Osteoblast (primary cell): ENCODE measurements around the gene CNIH2. TPM values are rescaled to one million over a fixed set of nuclear protein-coding genes. Genes with fewer than 3 reads are reported as not detected.

Source experiments
- DNase-seq: peaks from one replicate; pipeline ENCODE4 v3.0.0; 2011; ENCODE audit warnings: low spot score, mixed read lengths; ENCODE audit not compliant: insufficient read length; ENCODE audit errors: missing footprints
- H2AFZ ChIP-seq: 2 replicates; pipeline ENCODE4 v1.6.0; 2011; ENCODE audit warnings: mild to moderate bottlenecking, low read length
- H3K27ac ChIP-seq: 2 replicates; pipeline ENCODE4 v1.5.1; 2011; ENCODE audit warnings: mild to moderate bottlenecking, low read depth, low read length, moderate library complexity
- H3K27me3 ChIP-seq: 2 replicates; pipeline ENCODE4 v1.6.0; 2012; ENCODE audit warnings: mild to moderate bottlenecking, control low read depth, inconsistent platforms, low read length, moderate library complexity; ENCODE audit not compliant: insufficient read depth
- H3K36me3 ChIP-seq: 2 replicates; pipeline ENCODE4 v1.5.1; 2011; ENCODE audit warnings: mild to moderate bottlenecking, low read length, control low read depth, moderate library complexity; ENCODE audit not compliant: insufficient read depth
- H3K4me1 ChIP-seq: 2 replicates; pipeline ENCODE4 v1.5.1; 2011; ENCODE audit warnings: mild to moderate bottlenecking, low read length, control low read depth, moderate library complexity; ENCODE audit not compliant: insufficient read depth
- H3K4me2 ChIP-seq: 2 replicates; pipeline ENCODE4 v1.6.0; 2011; ENCODE audit warnings: mild to moderate bottlenecking, low read length; ENCODE audit not compliant: insufficient read depth
- H3K4me3 ChIP-seq: fragments of 200-600 bp; sonication (generic); 3 replicates; pipeline ENCODE4 v1.5.1; 2012; ENCODE audit warnings: mild to moderate bottlenecking, low read length, inconsistent platforms; ENCODE audit not compliant: insufficient read depth
- H3K79me2 ChIP-seq: 2 replicates; pipeline ENCODE4 v1.6.0; 2012; ENCODE audit warnings: mild to moderate bottlenecking, low read length, control low read depth, inconsistent platforms; ENCODE audit not compliant: insufficient read depth
- H3K9me3 ChIP-seq: 2 replicates; pipeline ENCODE4 v1.5.1; 2011; ENCODE audit warnings: low read depth, low read length, control low read depth
- H4K20me1 ChIP-seq: 2 replicates; pipeline ENCODE4 v1.6.0; 2012; ENCODE audit warnings: mild to moderate bottlenecking, low read length, control low read depth; ENCODE audit not compliant: insufficient read depth
- total RNA-seq: library from RNA; depleted of rRNA; stranded (reverse); fragments of >200 nt; gene quantifications from 2 replicates; pipeline ENCODE4 v1.2.3, GENCODE V29; 2012
- TF ChIP-seq, protein P1 (sequence below): IDR thresholded peaks from 2 replicates; pipeline ENCODE4 v1.5.1; 2011; ENCODE audit warnings: mild to moderate bottlenecking, low read depth, low read length, moderate library complexity; ENCODE audit errors: extremely low read depth

The CNIH2 gene
- total RNA-seq, 1 donor, result not detected

DNA sequence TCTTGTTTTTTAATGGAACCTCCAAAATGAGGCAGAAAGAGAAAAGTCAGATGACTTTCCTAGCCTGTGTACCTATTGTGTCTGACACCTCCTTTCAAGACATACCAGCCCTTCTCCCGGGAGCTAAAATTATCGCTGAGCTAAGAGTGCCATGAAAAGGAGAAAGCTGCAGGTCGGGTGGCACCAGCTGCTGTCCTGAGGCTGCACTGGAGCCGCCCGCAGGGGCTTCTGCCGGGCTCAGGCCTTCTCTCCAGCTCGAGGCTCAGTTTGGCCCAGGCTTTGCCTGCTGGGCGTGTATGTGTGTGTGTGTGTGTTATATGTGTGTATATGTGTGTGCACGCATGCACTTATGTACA is 37.2 kb upstream of the CNIH2 start:
- Histone ChIP-seq H3K4me3 (no peak overlapping the region), H3K36me3 (peaks cover 49% of the 10 kb centered on the region), H3K4me1 (no peaks in the 10 kb centered on the region), H3K9me3 (no peaks in the 10 kb centered on the region), H2AFZ (no peak overlapping the region), H3K79me2 (no peaks in the 10 kb centered on the region), H3K4me2 (no peak overlapping the region), H3K27me3 (no peaks in the 10 kb centered on the region), H4K20me1 (no peaks in the 10 kb centered on the region), H3K27ac (no peak overlapping the region)
- peak; percentile 39 for DNase-seq
- TF ChIP-seq, protein P1, sequence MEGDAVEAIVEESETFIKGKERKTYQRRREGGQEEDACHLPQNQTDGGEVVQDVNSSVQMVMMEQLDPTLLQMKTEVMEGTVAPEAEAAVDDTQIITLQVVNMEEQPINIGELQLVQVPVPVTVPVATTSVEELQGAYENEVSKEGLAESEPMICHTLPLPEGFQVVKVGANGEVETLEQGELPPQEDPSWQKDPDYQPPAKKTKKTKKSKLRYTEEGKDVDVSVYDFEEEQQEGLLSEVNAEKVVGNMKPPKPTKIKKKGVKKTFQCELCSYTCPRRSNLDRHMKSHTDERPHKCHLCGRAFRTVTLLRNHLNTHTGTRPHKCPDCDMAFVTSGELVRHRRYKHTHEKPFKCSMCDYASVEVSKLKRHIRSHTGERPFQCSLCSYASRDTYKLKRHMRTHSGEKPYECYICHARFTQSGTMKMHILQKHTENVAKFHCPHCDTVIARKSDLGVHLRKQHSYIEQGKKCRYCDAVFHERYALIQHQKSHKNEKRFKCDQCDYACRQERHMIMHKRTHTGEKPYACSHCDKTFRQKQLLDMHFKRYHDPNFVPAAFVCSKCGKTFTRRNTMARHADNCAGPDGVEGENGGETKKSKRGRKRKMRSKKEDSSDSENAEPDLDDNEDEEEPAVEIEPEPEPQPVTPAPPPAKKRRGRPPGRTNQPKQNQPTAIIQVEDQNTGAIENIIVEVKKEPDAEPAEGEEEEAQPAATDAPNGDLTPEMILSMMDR, result no peak

DNA sequence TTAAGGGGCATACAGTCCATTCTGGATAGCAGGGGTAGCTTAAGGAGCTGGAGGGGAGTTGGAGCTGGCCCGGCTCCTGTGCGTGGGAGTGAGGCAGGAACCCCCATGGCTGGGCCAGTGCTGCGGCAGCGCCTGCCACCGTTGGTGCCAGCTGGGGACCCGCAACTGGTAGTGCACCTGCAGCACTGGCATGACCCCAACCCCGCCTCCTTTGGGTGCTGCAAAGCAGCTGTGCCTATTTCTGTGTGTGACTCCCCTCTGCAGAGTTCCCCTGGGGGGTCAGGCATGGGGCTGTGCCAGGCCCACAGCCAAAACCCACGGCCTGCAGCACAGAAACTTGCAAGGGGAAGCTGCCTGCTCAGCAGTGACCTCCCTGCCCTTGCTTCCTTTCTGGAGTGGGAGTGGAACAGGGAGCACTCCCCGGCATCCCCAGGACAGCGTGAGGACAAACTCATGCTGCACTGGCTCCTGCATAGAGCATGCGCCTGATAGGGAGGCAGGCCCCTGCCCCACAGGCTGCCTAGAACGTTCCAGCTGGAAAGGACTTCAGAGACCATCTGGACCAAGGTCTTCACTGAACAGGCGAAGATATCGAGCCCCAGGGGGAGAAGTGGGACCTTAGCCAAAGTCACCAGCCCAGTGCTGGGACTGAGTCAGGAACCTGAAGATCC is 35.7 kb upstream of the CNIH2 start:
- Histone ChIP-seq H4K20me1 (no peaks in the 10 kb centered on the region), H3K27me3 (no peaks in the 10 kb centered on the region), H3K9me3 (no peaks in the 10 kb centered on the region), H3K79me2 (no peaks in the 10 kb centered on the region), H3K4me3 (no peak overlapping the region), H3K4me1 (no peaks in the 10 kb centered on the region), H3K36me3 (peaks cover 40% of the 10 kb centered on the region), H2AFZ (no peak overlapping the region), H3K27ac (no peak overlapping the region), H3K4me2 (no peak overlapping the region)
- TF ChIP-seq, protein P1, result no peak
- peak; percentile 73 for DNase-seq

DNA sequence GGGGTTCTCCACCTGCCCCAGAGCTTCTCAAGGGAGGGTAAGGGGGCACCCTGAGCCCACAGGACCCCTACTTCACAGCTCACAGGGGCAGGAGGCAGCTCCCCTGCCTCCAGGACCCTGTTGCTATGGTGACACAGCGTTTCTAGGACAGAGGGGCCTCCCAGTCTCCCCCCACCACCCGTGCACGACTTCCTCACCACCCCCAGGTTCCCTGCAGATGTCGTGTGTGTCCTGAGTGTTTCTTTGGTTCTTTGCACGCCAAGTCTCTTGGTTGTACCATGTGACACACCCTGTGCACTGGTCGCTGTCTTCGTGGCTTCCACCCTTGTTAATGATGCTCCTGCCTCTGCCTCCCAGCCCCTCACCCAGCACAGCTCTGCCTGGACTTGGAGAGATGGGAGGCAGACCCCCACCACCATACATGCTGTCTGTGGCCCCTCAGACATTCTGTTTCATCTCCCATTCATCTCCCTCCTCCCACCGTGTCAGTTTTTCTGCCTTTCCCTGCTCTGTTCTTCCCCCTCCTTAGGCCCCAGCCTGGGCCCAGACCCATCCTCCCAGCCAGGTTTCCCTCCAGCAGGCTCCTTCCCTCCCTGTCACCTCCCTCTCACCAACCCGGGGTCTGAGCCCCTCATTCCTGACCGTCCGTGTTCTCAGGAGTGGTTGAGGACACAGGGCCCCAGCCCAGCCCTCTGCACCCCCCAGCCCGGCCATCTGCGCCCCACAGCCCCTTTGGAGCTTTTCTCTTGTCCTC is 34.0 kb upstream of the CNIH2 start:
- H3K27me3 ChIP-seq, result no peaks in the 10 kb centered on the region
- no peaks in the 10 kb centered on the region for H3K79me2 ChIP-seq
- H3K9me3 ChIP-seq, result no peaks in the 10 kb centered on the region
- TF ChIP-seq, protein P1, result no peak
- no peaks in the 10 kb centered on the region for H3K4me1 ChIP-seq
- no peaks in the 10 kb centered on the region for H4K20me1 ChIP-seq
- H3K36me3 ChIP-seq, result peaks cover 42% of the 10 kb centered on the region
- no peak overlapping the region for H3K27ac ChIP-seq
- no peak overlapping the region for H3K4me3 ChIP-seq
- H3K4me2 ChIP-seq, result no peak overlapping the region
- DNase-seq, result peak; percentile 81
- H2AFZ ChIP-seq, result no peak overlapping the region

DNA sequence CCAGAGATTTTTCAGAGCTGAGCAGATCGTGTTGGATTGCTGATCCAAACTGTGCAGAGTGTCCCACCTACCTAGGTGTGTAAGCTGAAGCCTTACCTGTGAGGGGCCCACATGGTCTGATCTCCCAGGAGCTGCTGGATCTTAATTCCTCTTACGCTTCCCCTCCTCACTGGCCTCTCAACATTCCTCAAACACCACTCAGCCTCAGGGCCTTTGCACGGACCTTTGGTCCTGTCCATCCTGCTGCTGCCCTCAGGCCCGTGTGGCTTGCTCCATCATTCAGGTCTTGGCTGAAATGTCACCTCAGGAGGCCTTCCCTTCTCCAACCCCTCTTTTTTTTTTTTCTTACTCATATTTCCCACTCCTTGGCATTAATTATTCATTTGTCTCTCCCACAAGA is 30.7 kb upstream of the CNIH2 start:
- Histone ChIP-seq H3K36me3 (peaks cover 25% of the 10 kb centered on the region), H4K20me1 (no peaks in the 10 kb centered on the region), H3K4me2 (no peak overlapping the region), H3K4me3 (no peak overlapping the region), H2AFZ (no peak overlapping the region), H3K4me1 (no peaks in the 10 kb centered on the region), H3K79me2 (no peaks in the 10 kb centered on the region), H3K9me3 (no peaks in the 10 kb centered on the region), H3K27me3 (no peaks in the 10 kb centered on the region), H3K27ac (no peak overlapping the region)
- TF ChIP-seq, protein P1, result no peak
- DNase-seq, result peak; percentile 26
